WTC11 (cell line): ENCODE results near the gene SNX1. TPM values are rescaled to one million over a fixed set of nuclear protein-coding genes. Genes with fewer than 3 reads are reported as not detected.
A peak's percentile ranks its signal among the peaks of the same experiment; 100 is the strongest.

Source experiments
- ATAC-seq: fragments of 200-7000 bp; cut with Tn5 transposase; 2 replicates; pipeline ENCODE4 v1.10.0; 2021; ENCODE audit warnings: mild to moderate bottlenecking, moderate library complexity
- CTCF ChIA-PET: fragments of 300-600 bp; sonication (Branson Sonifier 250); formaldehyde crosslinking; loops from one replicate; lab custom pipeline; 2021; ENCODE audit warnings: antibody characterized with exemption; lab: Charles Lee
- POLR2A ChIA-PET: fragments of 350-600 bp; sonication (Branson Sonifier 250); formaldehyde crosslinking; loops from one replicate; lab custom pipeline; 2021; ENCODE audit warnings: antibody characterized with exemption; lab: Charles Lee
- DNase-seq: peaks from one replicate; pipeline ENCODE4 v3.0.0; 2021; ENCODE audit warnings: low spot score
- H3K27ac Mint-ChIP-seq: 2 replicates; pipeline ENCODE4 v1.8.0; 2021; ENCODE audit warnings: mixed read lengths
- H3K27me3 Mint-ChIP-seq: 2 replicates; pipeline ENCODE4 v1.8.0; 2021; ENCODE audit warnings: low read depth, mild to moderate bottlenecking, moderate library complexity, mixed read lengths
- H3K36me3 Mint-ChIP-seq: 2 replicates; pipeline ENCODE4 v1.8.0; 2021; ENCODE audit warnings: mixed read lengths
- H3K4me1 Mint-ChIP-seq: 2 replicates; pipeline ENCODE4 v1.8.0; 2022; ENCODE audit warnings: mixed read lengths
- H3K4me3 Mint-ChIP-seq: 2 replicates; pipeline ENCODE4 v1.8.0; 2021; ENCODE audit warnings: mild to moderate bottlenecking, moderate library complexity, mixed read lengths
- H3K9me3 Mint-ChIP-seq: 2 replicates; pipeline ENCODE4 v1.8.0; 2021; ENCODE audit warnings: mixed read lengths
- ARID4B ChIP-seq: sonication (generic); formaldehyde crosslinking; IDR thresholded peaks from 2 replicates; pipeline ENCODE4 v1.8.0; 2023; ENCODE audit warnings: missing genetic modification reagents, mild to moderate bottlenecking, borderline replicate concordance
- ETV6 ChIP-seq: sonication (generic); formaldehyde crosslinking; IDR thresholded peaks from 2 replicates; pipeline ENCODE4 v1.8.1; 2022; ENCODE audit warnings: mild to moderate bottlenecking, missing genetic modification reagents
- FOXK1 ChIP-seq: sonication (generic); formaldehyde crosslinking; IDR thresholded peaks from 2 replicates; pipeline ENCODE4 v1.8.0; 2022; ENCODE audit warnings: mild to moderate bottlenecking, moderate library complexity, missing genetic modification reagents
- GTF2I ChIP-seq: fragments of 250-450 bp; sonication (Bioruptor Pico); conservative IDR thresholded peaks from 2 replicates; pipeline ENCODE4 v1.4.0; 2021; ENCODE audit warnings: mild to moderate bottlenecking
- SMAD3 ChIP-seq: sonication (generic); formaldehyde crosslinking; IDR thresholded peaks from 2 replicates; pipeline ENCODE4 v1.8.0; 2022; ENCODE audit warnings: missing genetic modification reagents, mild to moderate bottlenecking, borderline replicate concordance
- SMAD4 ChIP-seq: sonication (generic); formaldehyde crosslinking; IDR thresholded peaks from 2 replicates; pipeline ENCODE4 v1.8.0; 2022; ENCODE audit warnings: mild to moderate bottlenecking, missing genetic modification reagents
- SP1 ChIP-seq: sonication (generic); formaldehyde crosslinking; conservative IDR thresholded peaks from 2 replicates; pipeline ENCODE4 v1.8.1; 2022; ENCODE audit warnings: missing genetic modification reagents
- TCF7 ChIP-seq: sonication (generic); formaldehyde crosslinking; IDR thresholded peaks from 2 replicates; pipeline ENCODE4 v1.8.0; 2022; ENCODE audit warnings: mild to moderate bottlenecking, low read depth, missing genetic modification reagents, moderate library complexity
- TEAD1 ChIP-seq: sonication (generic); formaldehyde crosslinking; IDR thresholded peaks from 2 replicates; pipeline ENCODE4 v1.8.0; 2022; ENCODE audit warnings: mild to moderate bottlenecking, missing genetic modification reagents
- total RNA-seq: library from RNA; stranded (reverse); gene quantifications from 3 replicates; pipeline ENCODE4 v1.2.3, GENCODE V29; 2021
- TF ChIP-seq, protein P1 (sequence below): sonication (generic); formaldehyde crosslinking; IDR thresholded peaks from 2 replicates; pipeline ENCODE4 v1.8.0; 2022; ENCODE audit warnings: mild to moderate bottlenecking, missing genetic modification reagents
- TF ChIP-seq, protein P2 (sequence below): sonication (generic); formaldehyde crosslinking; IDR thresholded peaks from 2 replicates; pipeline ENCODE4 v1.8.1; 2023; ENCODE audit warnings: mild to moderate bottlenecking, missing genetic modification reagents, moderate library complexity
- TF ChIP-seq, protein P3 (sequence below): sonication (generic); formaldehyde crosslinking; IDR thresholded peaks from 2 replicates; pipeline ENCODE4 v1.8.1; 2023; ENCODE audit warnings: mild to moderate bottlenecking, missing genetic modification reagents
- TF ChIP-seq, protein P4 (sequence below): fragments of 250-450 bp; sonication (Bioruptor Pico); IDR thresholded peaks from 2 replicates; pipeline ENCODE4 v1.9.0; 2021; ENCODE audit warnings: mild to moderate bottlenecking

Gene SNX1
- total RNA-seq, 1 experiment from 2014 or later: 65.7 TPM

DNA sequence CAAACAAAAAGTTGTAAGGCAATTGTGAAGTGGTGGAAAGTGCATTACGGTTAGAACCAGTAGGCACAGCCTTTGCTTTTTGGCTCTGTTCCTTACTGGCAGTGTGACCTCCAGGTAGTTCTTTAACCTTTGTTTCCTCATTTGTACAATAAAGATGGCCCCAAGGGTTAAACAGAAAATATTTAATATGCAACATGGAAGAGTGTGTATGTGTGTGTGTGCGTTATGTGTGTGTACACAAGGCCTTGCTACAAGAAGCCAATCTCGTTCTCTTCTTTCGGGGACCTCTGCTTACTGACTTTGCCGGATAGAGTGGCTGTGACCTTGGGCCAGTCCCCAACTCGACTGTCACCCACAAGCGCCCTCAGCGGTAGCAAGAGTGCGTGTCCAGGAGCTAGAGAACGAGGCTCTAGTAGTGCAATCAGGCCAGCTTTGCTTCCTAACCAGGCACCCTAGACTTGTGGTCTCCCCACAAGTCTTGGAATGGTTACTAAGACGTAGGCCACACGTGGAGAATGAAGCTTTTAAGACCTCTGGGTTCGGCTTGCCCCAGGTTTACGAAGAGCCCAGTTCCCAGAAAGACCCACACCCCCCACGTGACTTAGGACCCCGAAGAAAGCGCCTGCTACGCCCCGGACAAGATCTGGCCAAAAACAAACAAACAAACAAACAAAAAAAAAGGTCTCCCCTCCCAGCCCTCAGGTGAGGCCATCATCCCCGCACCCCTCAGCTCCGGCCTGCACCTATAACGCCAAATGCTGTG lies 2.7 kb upstream of the SNX1 start (continued):
- TF ChIP-seq ARID4B (CRISPR knock-in tag) (peak; percentile 73; the same call in 1 of the 2 replicates), GTF2I (CRISPR knock-in tag) (no peak)
- TF ChIP-seq, protein P1, sequence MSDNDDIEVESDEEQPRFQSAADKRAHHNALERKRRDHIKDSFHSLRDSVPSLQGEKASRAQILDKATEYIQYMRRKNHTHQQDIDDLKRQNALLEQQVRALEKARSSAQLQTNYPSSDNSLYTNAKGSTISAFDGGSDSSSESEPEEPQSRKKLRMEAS (CRISPR knock-in tag): 0 out of 2 replicates have a peak, but pooled peaks have one; percentile 8

DNA sequence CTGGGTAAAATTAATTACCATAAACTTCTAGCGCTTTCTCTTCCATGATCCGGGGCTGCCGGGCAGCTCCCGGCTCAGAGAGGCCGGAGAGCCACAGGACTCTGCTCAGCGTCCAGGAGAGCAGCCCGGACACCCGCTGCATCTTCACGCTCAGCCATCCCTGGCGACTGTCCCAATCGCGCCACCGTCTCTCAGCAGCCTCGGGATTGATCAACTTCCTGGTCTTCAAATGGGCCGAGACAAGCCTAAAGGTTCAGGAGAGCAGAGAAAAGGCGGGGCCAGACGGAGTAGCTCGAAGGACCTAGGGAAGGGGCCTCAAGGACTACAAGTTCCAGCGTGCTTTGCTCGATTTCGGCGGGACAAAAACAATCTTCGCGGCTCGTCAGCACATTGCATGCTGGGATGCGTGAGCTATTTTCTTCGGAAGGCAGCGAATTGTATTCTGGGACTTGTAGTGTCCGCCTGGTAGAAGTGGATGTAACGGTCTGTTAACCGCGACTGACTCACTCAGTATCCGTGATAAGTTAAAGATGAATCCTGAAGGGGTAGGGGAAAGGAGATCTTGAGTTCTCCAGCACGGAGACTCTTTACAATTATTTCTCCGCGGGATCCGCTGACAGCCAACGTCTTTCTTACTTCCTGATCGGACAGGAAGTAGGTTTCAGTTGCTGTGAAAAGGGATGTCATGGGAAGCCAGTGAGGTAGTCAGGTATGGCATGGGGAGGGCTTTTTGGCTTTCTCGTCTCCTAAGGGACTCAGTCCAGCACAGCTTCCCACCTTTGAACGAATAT lies 2.0 kb upstream of the SNX1 start, which contains the start of gene CIAO2A:
CIAO2A (minus strand) TSS at position 212 of the 791 bp plus-strand sequence; CDS start at position 142, 70 bp downstream.
- DNase-seq (peak; percentile 95), ATAC-seq (peak; percentile 86)
- CTCF ChIA-PET: interaction anchor here (0.6 to 2.7 kb wide), 13 partner anchors 13 to 494 kb away, joined by 3 to 19 read pairs (median 5); partner anchors contain the start of genes DAPK2 and PPIB
- TF ChIP-seq SP1 (CRISPR knock-in tag) (0 out of 2 replicates have a peak, but pooled peaks have one; percentile 31), FOXK1 (peak; percentile 90; the same call in 1 of the 2 replicates), SMAD4 (no peak), TEAD1 (no peak), ETV6 (0 out of 2 replicates have a peak, but pooled peaks have one; percentile 24), SMAD3 (CRISPR knock-in tag) (0 out of 2 replicates have a peak, but pooled peaks have one; percentile 3), TCF7 (CRISPR knock-in tag) (no peak)
- peaks cover 10% of the 10 kb centered on the region for H3K36me3 Mint-ChIP-seq
- POLR2A ChIA-PET: interaction anchor here (0.5 to 1.1 kb wide), 4 partner anchors 18 to 823 kb away, joined by 3 read pairs; no protein-coding TSS in a partner anchor
- H3K4me3 Mint-ChIP-seq: peak within 1 kb of the TSS; percentile 99
- H3K27ac Mint-ChIP-seq: peak within 1 kb of the TSS; percentile 99
- H3K27me3 Mint-ChIP-seq: no peaks in the 10 kb centered on the region
- no peaks in the 10 kb centered on the region for H3K9me3 Mint-ChIP-seq
- peaks cover 40% of the 10 kb centered on the region for H3K4me1 Mint-ChIP-seq

GRCh38 chr15:64095431-64095794 lies 369 bp upstream of the SNX1 start:
- TF ChIP-seq, protein P2, sequence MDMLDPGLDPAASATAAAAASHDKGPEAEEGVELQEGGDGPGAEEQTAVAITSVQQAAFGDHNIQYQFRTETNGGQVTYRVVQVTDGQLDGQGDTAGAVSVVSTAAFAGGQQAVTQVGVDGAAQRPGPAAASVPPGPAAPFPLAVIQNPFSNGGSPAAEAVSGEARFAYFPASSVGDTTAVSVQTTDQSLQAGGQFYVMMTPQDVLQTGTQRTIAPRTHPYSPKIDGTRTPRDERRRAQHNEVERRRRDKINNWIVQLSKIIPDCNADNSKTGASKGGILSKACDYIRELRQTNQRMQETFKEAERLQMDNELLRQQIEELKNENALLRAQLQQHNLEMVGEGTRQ (CRISPR knock-in tag): no peak
- TF ChIP-seq, protein P3, sequence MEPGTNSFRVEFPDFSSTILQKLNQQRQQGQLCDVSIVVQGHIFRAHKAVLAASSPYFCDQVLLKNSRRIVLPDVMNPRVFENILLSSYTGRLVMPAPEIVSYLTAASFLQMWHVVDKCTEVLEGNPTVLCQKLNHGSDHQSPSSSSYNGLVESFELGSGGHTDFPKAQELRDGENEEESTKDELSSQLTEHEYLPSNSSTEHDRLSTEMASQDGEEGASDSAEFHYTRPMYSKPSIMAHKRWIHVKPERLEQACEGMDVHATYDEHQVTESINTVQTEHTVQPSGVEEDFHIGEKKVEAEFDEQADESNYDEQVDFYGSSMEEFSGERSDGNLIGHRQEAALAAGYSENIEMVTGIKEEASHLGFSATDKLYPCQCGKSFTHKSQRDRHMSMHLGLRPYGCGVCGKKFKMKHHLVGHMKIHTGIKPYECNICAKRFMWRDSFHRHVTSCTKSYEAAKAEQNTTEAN (CRISPR knock-in tag): no peak
- TF ChIP-seq, protein P4, sequence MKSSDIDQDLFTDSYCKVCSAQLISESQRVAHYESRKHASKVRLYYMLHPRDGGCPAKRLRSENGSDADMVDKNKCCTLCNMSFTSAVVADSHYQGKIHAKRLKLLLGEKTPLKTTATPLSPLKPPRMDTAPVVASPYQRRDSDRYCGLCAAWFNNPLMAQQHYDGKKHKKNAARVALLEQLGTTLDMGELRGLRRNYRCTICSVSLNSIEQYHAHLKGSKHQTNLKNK (CRISPR knock-in tag): no peak
- Mint-ChIP-seq H3K27me3 (no peaks in the 10 kb centered on the region), H3K9me3 (no peaks in the 10 kb centered on the region), H3K27ac (no peak overlapping the region; the same call in 1 of the 2 replicates), H3K4me1 (peaks cover 40% of the 10 kb centered on the region), H3K4me3 (peak overlapping the region; percentile 99), H3K36me3 (0 out of 2 replicates have a peak, but pooled peaks cover 2% of the 10 kb centered on the region)
- ChIA-PET POLR2A (no interaction called here), CTCF (interaction anchor here (1.0 to 2.7 kb wide), 2 partner anchors 54 to 58 kb away, joined by 4 to 19 read pairs; no protein-coding TSS in a partner anchor)
- ATAC-seq (no peak), DNase-seq (no peak)
